ENCODE data around the gene GHRL.

GHRL gene

DNA sequence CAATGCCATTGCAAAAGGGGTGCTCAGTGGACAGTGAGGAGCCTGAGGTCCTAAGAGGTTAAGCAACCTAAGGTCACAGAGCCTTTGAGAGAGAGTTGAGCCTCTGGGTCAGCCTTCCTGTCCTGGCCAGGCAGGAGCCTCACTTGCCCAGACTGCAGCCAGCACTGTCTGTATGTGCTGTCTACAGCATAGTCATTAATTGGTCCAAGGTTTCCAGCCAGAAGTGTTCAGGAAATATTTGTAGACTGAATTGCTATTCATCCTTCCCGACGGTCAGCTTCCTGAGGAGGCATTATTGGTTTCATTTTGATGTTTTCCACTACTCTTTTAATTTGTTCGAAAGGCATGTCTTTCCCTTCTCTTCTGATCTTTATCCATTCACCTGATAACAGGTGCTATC, 20.1 kb upstream of the GHRL start:
- ChIA-PET POLR2A (no interaction called here), CTCF (interaction anchor here (0.8 kb wide), 1 partner anchor 8 kb away, joined by 4 read pairs; no protein-coding TSS in a partner anchor)
- no peak for DNase-seq (ENCODE audit: extremely low spot score)
- TF ChIP-seq, protein P1, sequence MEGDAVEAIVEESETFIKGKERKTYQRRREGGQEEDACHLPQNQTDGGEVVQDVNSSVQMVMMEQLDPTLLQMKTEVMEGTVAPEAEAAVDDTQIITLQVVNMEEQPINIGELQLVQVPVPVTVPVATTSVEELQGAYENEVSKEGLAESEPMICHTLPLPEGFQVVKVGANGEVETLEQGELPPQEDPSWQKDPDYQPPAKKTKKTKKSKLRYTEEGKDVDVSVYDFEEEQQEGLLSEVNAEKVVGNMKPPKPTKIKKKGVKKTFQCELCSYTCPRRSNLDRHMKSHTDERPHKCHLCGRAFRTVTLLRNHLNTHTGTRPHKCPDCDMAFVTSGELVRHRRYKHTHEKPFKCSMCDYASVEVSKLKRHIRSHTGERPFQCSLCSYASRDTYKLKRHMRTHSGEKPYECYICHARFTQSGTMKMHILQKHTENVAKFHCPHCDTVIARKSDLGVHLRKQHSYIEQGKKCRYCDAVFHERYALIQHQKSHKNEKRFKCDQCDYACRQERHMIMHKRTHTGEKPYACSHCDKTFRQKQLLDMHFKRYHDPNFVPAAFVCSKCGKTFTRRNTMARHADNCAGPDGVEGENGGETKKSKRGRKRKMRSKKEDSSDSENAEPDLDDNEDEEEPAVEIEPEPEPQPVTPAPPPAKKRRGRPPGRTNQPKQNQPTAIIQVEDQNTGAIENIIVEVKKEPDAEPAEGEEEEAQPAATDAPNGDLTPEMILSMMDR (IDR thresholded peaks at IDR 0.05; ENCODE audit: control extremely low read depth, extremely low read depth, low read depth, missing control alignments) = no peak

DNA sequence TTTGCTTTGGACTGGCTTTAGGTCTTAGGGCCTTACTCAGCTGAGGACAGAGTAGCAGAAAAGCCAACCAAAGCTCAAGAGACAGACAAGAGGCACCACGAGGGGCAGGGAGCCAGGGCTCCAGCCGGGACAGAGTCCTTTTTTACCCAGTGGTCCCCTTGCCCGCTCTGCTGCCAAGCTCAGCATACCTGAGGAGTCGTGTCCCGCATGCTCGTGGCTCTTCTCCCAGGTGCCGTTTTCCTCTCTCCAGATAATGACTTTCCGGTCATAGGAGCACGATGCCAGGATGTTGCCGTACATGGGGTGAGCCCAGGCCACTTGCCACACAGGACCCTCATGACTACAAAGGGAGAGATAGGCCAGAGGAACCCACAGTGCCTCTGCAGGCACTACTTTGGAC, 19.6 kb upstream of the GHRL start:
- DNase-seq (ENCODE audit: extremely low spot score) = no peak
- POLR2A ChIA-PET = interaction anchor here (0.9 kb wide), 1 partner anchor 9 kb away, joined by 3 read pairs; the partner anchor contains the start of gene SEC13
- TF ChIP-seq, protein P1 (IDR thresholded peaks at IDR 0.05; ENCODE audit: control extremely low read depth, extremely low read depth, low read depth, missing control alignments) = no peak
- CTCF ChIA-PET = interaction anchor here (0.8 to 1.4 kb wide), 3 partner anchors 8 to 9 kb away, joined by 3 to 4 read pairs (median 3); no protein-coding TSS in a partner anchor

DNA sequence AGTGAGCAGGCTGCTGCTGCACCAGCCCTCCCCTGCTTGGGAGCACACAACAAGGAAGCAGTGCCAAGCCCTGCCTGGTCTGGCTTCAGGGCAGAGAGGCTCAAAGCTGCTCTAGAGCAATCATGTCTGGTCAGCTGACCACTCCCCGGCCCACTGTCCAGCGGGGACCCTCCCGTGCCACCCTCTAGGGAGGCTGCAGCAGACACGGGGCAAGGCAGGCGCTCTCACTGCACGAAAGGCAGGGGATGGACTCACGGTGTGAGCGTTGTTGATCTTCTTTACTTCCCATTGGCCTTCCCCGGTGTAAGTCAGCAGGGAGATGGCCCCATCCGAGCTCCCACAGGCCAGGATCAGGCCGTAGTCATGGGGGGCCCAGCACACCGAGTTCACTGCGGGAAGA, 19.0 kb upstream of the GHRL start:
- POLR2A ChIA-PET = interaction anchor here (0.9 kb wide), 1 partner anchor 9 kb away, joined by 3 read pairs; the partner anchor contains the start of gene SEC13
- CTCF ChIA-PET = interaction anchor here (0.8 to 1.4 kb wide), 3 partner anchors 9 to 10 kb away, joined by 3 to 4 read pairs (median 3); no protein-coding TSS in a partner anchor

DNA sequence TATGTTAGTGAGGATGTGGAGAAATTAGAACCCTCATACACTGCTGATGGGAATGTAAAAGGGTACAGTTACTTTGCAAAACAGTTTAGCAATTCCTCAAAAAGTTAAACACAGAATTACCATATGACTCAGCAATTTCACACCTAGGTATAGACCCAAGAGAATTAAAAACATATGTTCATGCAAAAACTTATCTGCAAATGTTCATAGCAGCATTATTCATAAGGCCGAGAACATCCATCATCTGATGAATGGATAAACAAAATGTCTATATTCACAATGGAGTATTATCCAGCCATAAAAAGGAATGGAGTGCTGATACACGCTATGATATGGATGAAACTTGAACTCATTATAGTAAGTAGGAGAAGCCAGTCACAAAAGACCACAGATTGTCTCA, 17.8 kb upstream of the GHRL start:
- TF ChIP-seq, protein P1 (IDR thresholded peaks at IDR 0.05; ENCODE audit: control extremely low read depth, extremely low read depth, low read depth, missing control alignments) = no peak
- CTCF ChIA-PET = interaction anchor here (1.3 kb wide), 1 partner anchor 18 kb away, joined by 3 read pairs; the partner anchor contains the start of gene GHRL
- no peak for DNase-seq (ENCODE audit: extremely low spot score)
- POLR2A ChIA-PET = no interaction called here

More for the DNA sequence above, 19.0 kb upstream of the GHRL start:
- TF ChIP-seq, protein P1 (IDR thresholded peaks at IDR 0.05; ENCODE audit: control extremely low read depth, extremely low read depth, low read depth, missing control alignments) = no peak
- no peak for DNase-seq (ENCODE audit: extremely low spot score)

DNA sequence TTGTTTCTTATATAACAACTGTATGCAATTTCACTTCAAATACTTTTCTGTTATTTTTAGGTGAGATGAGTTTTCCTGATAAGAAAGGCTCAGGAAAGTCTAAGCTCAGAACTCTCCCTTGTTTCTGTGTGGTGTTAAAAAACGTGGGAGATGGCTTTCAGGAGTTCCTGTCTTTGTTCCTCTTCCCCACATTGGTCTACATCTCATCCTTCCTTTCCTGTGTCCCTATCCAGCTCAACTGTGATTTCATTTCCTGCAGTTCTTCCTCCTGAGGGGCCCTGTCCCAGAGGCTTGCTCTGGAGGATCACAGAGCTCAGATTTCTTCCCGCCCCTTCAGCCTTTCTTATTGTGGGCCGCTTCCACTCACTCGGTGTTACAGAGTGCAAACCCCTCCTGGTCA, 17.0 kb upstream of the GHRL start:
- ChIA-PET POLR2A (interaction anchor here (1.1 kb wide), 1 partner anchor 9 kb away, joined by 6 read pairs; no protein-coding TSS in a partner anchor), CTCF (interaction anchor here (1.1 to 1.3 kb wide), 2 partner anchors 8 to 17 kb away, joined by 3 read pairs; partner anchors contain the start of gene GHRL)
- TF ChIP-seq, protein P1 (IDR thresholded peaks at IDR 0.05; ENCODE audit: control extremely low read depth, extremely low read depth, low read depth, missing control alignments) = no peak
- DNase-seq (ENCODE audit: extremely low spot score) = no peak

DNA sequence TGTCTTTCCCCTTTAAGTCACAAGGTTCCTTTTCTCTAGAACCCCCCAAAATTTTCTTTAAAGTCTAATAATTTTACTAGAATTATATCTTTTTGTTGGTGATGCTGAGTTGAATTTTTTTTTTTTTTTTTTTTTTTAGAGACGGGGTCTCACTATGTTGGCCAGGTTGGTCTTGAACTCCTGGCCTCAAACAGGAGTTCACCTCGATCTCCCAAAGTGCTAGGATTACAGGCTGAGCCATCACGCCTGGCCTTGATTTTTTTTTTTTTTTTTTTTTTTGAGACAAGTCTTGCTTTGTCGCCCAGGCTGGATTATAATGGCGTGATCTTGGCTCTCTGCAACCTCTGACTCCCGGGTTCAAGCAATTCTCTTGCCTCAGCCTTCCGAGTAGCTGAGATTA, 15.9 kb upstream of the GHRL start:
- POLR2A ChIA-PET = interaction anchor here (0.7 to 1.1 kb wide), 2 partner anchors 10 to 1876 kb away, joined by 6 read pairs; no protein-coding TSS in a partner anchor
- DNase-seq (ENCODE audit: extremely low spot score) = no peak
- CTCF ChIA-PET = no interaction called here
- TF ChIP-seq, protein P1 (IDR thresholded peaks at IDR 0.05; ENCODE audit: control extremely low read depth, extremely low read depth, low read depth, missing control alignments) = no peak

Data from GM10248 (cell line).